CMK (cell line): ENCODE measurements around the gene ZNF785.
"Not testable (repeated sequence)": the region's sequence is repeated elsewhere in the genome, so short reads cannot be mapped to it uniquely, and the experiment has no call there.

Experiments used
- DNase-seq: peaks from one replicate; pipeline ENCODE4 v3.0.0-alpha.2; 2010; ENCODE audit warnings: low read depth

Gene ZNF785

DNA sequence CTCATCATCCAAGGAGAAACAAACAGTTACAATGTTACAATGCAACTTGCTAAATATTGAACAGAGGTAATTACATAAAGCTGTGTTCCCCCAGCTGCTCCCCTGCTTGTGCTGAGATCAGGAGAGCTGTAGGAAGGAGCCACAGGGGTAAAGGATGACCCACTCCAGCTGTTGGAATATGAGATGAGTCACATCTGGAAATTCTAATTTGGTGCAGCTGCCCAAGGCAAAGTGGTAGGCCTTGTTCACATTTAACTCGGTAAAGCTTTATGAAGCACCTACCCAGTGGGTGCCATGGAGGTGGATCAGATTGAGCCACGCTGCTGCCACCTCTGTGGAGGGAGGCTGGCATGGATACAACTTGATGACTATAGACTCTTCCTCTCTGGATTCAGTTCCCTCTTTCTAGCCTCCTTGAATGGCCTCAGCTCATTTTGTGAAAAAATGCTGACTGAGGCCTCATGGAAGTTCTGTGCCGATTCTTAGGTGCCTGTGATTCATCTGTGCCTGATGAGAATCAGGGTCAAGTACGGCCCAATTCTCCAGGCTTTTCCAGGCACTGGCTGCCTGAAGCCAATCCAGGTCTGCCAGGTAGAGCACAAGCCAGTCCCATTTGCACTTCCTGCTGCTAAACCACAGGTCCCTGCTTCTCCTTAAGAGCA is 17.2 kb upstream of the ZNF785 start:
- DNase-seq = no peak

DNA sequence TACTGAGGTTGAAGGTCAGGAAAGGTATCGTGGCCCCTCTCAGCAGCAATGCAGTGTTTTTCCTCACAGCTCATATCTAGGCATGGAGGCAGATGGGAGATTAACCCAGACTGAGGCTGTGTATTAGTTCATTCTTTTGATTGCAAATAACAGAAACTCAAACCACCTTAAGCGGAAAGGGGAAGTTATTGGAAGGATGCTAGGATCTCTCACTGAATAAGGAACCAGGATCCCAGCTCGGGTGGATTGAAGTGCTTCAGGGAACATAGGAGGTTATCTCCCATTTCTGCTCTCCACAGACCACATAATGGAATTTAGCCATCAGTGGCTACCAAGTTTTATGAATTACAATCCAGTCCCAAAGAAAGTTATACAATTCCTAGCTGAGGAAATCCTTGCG is 16.5 kb upstream of the ZNF785 start:
- DNase-seq = no peak

GRCh38 chr16:30600929-30601328 is 15.4 kb upstream of the ZNF785 start:
- no peak for DNase-seq

- no peak for DNase-seq
These were observed 14.7 kb upstream of the ZNF785 start for GRCh38 chr16:30600215-30600614.

- DNase-seq = no peak
These were observed 7.4 kb upstream of the ZNF785 start for GRCh38 chr16:30592871-30593270.

DNA sequence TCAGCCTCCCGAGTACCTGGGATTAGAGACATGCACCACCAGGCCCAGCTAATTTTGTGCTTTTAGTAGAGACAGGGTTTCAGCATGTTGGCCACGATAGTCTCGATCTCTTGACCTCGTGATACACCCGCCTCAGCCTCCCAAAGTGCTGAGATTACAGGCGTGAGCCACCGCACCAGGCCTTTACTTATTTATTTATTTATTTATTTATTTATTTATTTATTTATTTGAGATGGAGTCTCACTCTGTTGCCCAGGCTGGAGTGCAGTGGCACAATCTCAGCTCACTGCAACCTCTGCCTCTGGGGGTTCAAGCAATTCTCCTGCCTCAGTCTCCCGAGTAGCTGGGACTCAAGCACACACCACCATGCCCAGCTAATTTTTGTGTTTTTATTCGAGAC is 5.4 kb upstream of the ZNF785 start:
- not testable (repeated sequence) for DNase-seq

DNA sequence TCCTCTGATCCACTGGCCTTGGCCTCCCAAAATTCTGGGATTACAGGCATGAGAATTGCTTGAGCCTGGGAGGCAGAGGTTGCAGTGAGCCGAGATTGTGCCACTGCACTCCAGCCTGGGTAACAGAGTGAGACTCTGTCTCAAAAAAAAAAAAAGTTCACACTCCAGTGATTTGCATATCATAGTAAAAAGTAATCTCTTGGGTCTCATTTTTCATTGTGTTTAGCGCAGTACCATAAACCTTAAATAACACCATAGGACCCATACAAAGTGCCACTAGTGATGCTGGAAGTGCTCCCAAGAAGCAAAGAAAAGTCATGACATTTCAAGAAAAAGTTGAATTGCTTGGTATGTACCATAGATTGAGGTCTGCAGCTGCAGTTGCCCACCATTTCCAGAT is 4.1 kb upstream of the ZNF785 start:
- DNase-seq = not testable (repeated sequence)

GRCh38 chr16:30588651-30589050 is 3.2 kb upstream of the ZNF785 start:
- DNase-seq = no peak

- DNase-seq = peak; percentile 43
These were observed 486 bp downstream of the ZNF785 start for GRCh38 chr16:30585022-30585399.

DNA sequence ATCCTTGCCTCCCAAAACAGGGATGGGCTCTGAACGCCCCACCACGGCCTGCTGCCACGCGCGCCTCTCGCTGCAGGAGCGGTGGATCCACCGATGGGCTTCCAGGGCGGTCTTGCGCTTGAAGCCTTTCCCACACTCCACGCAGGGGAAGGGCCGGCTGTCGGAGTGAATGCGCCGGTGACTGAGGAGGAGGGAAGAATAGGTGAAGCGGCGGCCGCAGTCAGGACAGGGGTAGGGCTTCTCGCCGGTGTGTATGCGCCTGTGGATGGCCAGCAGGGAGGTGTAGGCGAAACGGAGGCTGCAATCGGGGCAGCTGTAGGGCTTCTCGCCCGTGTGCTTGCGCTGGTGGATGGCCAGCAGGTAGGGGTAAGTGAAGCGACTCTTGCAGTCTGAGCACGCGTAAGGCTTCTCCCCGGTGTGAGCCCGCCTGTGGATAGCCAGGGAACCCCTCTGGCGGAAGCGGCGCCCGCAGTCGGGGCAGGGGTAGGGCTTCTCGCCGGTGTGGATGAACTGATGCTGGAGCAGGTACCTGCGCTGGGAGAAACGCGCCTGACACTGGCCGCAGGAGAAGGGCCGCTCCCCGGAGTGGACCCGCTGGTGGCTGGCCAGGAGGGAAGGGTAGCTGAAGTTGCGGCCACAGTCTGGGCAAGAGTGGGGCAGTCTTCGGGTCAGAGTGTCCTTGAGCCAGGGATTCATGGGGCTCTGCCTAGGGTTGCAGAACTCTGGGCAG is 2.7 kb downstream of the ZNF785 start:
- no peak for DNase-seq

DNA sequence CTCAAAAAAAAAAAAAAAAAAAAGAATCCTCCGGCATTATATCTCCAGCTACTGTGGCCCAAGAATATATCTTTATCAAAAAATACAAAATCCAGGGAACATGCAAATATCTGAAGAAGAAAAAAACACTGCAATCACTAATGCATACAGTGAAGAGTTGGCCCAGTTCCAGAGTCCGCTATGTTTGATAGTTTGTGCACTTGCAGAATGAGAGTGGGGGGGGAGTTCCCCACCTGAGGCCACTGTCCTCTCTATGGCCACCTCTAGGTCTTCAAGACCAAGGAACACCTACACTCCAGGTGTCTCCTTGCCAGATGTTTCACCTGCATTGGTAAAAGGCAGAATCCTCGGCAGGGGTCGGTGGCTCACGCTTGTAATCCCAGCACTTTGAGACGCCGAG is 4.0 kb downstream of the ZNF785 start:
- DNase-seq = no peak

- no peak for DNase-seq
These were observed 10.8 kb downstream of the ZNF785 start for GRCh38 chr16:30574678-30575077.

DNA sequence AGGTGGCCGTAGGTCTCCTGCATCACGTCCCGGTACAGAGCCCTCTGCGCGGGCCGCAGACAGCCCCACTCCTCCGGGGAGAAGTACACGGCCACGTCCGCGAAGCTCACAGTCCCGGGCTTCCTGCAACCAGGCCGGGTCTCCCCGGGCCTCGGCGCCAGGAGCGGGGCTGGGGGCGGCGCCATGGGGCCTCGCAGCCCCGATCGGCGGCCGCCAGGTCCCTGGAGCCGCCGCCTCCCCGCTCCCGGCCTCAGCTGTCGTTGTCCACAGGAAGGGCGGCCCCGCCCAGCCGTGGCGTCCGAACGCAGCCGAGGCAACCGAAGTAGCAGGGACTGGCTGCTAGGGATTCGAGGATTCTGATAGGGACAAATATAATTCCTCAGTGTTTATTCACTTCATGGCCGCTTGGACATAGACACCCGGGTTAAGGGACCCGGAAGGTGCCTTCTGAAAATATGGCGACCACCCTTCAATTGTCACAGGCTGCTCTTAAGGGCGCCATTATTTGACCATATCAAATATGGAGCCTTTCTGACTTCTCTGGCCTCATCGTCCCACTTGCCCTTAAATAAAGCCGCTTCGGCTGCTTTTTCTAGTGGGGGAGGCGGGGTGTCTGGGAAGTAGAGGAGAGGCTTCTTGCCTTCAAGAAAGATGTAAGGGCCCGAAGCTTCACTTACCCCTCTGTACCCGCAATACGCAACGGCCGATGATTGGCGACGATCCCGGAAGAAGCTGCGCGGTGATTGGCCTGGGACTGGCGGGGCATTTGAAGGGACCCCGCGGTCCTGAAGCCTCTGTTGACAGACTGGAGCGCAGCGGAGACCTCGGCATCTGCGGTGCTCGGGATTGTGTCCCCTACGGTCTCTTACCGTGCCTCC is 13.8 kb downstream of the ZNF785 start, which contains the start of gene ZNF688:
Gene ZNF688 (minus strand): TSS at position 270 of the 878 bp plus-strand sequence. CDS start 85 bp downstream, at position 185.
- peak; percentile 82 for DNase-seq

- no peak for DNase-seq
These were observed 14.7 kb downstream of the ZNF785 start for GRCh38 chr16:30570636-30571444.

DNA sequence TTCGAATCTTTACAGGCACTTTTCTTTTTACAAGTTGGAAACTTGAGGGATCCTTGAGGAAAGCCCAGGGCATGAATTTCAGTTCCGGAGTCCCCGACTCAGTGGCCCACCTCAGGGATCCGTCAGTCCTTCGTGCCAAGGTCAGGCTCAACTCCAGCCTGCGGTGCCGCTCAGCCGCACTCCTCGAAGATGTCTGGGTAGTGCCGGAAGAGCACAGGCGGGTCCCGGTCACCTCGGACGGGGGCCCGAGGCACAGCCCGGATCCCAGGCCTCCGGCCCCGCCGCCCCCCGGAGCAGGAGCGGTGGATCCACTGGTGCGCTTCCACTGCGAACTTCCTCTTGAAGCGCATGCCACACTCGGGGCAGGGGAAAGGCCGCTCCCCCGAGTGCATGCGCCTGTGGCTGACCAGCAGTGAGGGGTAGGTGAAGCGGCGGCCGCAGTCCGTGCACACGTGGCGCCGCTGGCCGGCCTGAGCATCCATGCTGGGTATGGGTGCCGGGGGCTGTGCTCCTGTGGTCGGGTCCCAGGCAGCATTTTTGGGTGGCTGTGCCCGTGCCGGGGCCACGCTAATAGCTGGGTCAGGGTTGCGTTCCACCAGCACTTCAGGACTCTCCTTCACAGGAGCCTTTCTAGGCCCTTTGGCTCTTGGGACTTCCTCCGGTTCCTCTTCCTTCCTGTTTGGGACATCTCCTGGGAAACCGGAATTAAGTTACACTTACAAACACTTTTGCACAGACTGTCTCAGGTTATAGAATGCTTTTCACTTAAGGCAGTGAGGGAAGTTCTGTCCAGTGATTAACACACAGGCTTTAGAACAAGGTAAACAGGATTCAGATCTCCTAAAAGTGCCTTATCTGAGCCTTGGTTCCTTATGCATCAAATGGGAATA is 15.5 kb downstream of the ZNF785 start:
- DNase-seq = no peak

- DNase-seq = no peak
These were observed 16.2 kb downstream of the ZNF785 start for GRCh38 chr16:30569281-30569680.

DNA sequence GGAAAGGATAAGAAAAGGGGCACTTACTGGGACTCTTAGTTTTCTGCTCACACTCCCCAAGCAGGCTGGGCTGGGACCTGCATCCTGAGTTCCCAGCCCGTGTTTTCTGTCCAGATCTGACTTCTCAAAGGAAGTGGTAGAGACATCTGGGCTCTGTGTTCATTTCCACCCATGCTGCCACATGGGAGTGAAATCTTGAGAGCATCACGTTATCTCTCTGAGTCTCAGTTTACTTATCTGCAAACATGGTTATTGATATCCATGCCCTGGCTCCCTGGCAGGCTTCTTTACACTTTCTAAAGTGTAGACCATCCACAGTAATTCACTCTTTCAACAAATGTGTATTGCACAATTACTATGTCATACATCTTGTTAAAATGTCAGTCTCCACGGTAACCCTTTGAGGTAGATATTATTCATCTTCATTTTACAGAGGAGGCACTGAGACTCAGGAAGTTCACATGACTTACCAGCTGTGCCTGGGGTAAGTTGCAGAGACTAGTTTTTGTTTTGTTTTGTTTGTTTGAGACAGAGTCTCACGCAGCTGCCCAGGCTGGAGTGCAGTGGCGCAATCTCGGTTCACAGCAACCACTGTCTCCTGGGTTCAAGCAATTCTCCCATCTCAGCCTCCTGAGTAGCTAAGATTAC is 17.4 kb downstream of the ZNF785 start:
- DNase-seq = no peak

- DNase-seq = no peak
These were observed 18.1 kb downstream of the ZNF785 start for GRCh38 chr16:30567160-30567990.

- DNase-seq = no peak
These were observed 19.0 kb downstream of the ZNF785 start for GRCh38 chr16:30566531-30566930.
